GM12865 (cell line): ENCODE measurements around the gene XPR1.

ENCODE experiments used
- DNase-seq: peaks from one replicate; pipeline ENCODE4 v3.0.0; 2010; ENCODE audit warnings: low read depth
- H3K4me3 ChIP-seq: 2 replicates; pipeline ENCODE4 v1.5.1; 2011; ENCODE audit warnings: mild to moderate bottlenecking, low read depth, low read length, control low read depth
- CTCF ChIP-seq: IDR thresholded peaks from 2 replicates; pipeline ENCODE4 v1.5.1; 2011; ENCODE audit warnings: low read length, control low read depth, low read depth, inconsistent platforms; ENCODE audit not compliant: insufficient read depth; ENCODE audit errors: missing control alignments

Gene XPR1

GRCh38 chr1:180614730-180615129 lies 17.1 kb upstream of the XPR1 start:
- no peak for TF ChIP-seq CTCF
- H3K4me3 ChIP-seq, result no peak overlapping the region
- no peak for DNase-seq

GRCh38 chr1:180615493-180616290 lies 16.1 kb upstream of the XPR1 start:
- DNase-seq, result no peak
- TF ChIP-seq CTCF, result no peak
- H3K4me3 ChIP-seq, result no peak overlapping the region

GRCh38 chr1:180616439-180616838 lies 15.4 kb upstream of the XPR1 start:
- no peak for DNase-seq
- no peak for TF ChIP-seq CTCF
- no peak overlapping the region for H3K4me3 ChIP-seq

GRCh38 chr1:180617774-180618395 lies 13.9 kb upstream of the XPR1 start:
- no peak overlapping the region for H3K4me3 ChIP-seq
- TF ChIP-seq CTCF, result no peak
- DNase-seq, result no peak

- DNase-seq, result no peak
- TF ChIP-seq CTCF, result no peak
- no peak overlapping the region for H3K4me3 ChIP-seq
These were observed 11.2 kb upstream of the XPR1 start for GRCh38 chr1:180620581-180620980.

- no peak for TF ChIP-seq CTCF
- no peak for DNase-seq
These were observed 8.9 kb upstream of the XPR1 start for GRCh38 chr1:180622658-180623508.

More at GRCh38 chr1:180622658-180623508, 8.9 kb upstream of the XPR1 start:
- no peak overlapping the region for H3K4me3 ChIP-seq
